ENCODE measurements around the gene MST1. TPM values are rescaled to one million over a fixed set of nuclear protein-coding genes. Genes with fewer than 3 reads are reported as not detected.
A peak's percentile ranks its signal among the peaks of the same experiment; 100 is the strongest.

The MST1 gene
- total and polyA plus RNA-seq, 9 of the 15 experiments (the other 6 are each of a cell fraction or from before 2014, with no cell fraction given): 0.08 to 1.8 (median 0.40) TPM

GRCh38 chr3:49723296-49723627 is 34.0 kb upstream of the MST1 start (continued):
- TF ChIP-seq CTCFL (IDR thresholded peaks at IDR 0.05; ENCODE audit: borderline replicate concordance, insufficient read depth, low read depth, low read length, poor library complexity, severe bottlenecking) (no peak), RAD51 (IDR thresholded peaks at IDR 0.05; ENCODE audit: borderline replicate concordance, low read depth) (peak; percentile 79), KLF6 (CRISPR knock-in tag; IDR thresholded peaks at IDR 0.05; ENCODE audit: borderline replicate concordance) (no peak), GABPB2 (CRISPR knock-in tag; conservative IDR thresholded peaks at IDR 0.05) (no peak), TOE1 (IDR thresholded peaks at IDR 0.05; ENCODE audit: borderline replicate concordance) (peak; percentile 82), TOE1 (CRISPR knock-in tag; IDR thresholded peaks at IDR 0.05; ENCODE audit: borderline replicate concordance, low read depth) (no peak), ZSCAN29 (IDR thresholded peaks at IDR 0.05) (no peak)

GRCh38 chr3:49722896-49723295 is 33.6 kb upstream of the MST1 start:
- intact Hi-C loops (cut with micrococcal nuclease): loop anchor here (5.0 kb wide), 1 partner anchor 114 kb away; no protein-coding TSS in a partner anchor
- WGBS (ENCODE audit: insufficient coverage, low coverage, missing lambda C conversion rate): 52% methylated on average over 5 of the region's 8 CpGs
- peak overlapping the region; percentile 95 to 100 for H3K9ac ChIP-seq (ENCODE audit: insufficient read depth in 1 of 2, low read depth in 2 of 2, low read length in 2 of 2)
- TF ChIP-seq ZNF134 (CRISPR knock-in tag; conservative IDR thresholded peaks at IDR 0.05): no peak
- TF ChIP-seq CEBPG (CRISPR knock-in tag; IDR thresholded peaks at IDR 0.05): no peak
- no peak for TF ChIP-seq CEBPG (tag; conservative IDR thresholded peaks at IDR 0.05 in 1 of 2, IDR thresholded peaks at IDR 0.05 in 1 of 2)
- no peak for TF ChIP-seq CHCHD3 (CRISPR knock-in tag; IDR thresholded peaks at IDR 0.05)
- no peak for TF ChIP-seq GABPB1 (CRISPR knock-in tag; IDR thresholded peaks at IDR 0.05)
- TF ChIP-seq E2F5 (CRISPR knock-in tag; IDR thresholded peaks at IDR 0.05): no peak
- no peak for TF ChIP-seq CBX8 (IDR thresholded peaks at IDR 0.05; ENCODE audit: borderline replicate concordance, extremely low read depth, low read depth, low read length, poor library complexity, severe bottlenecking)
- TF ChIP-seq RBM17 (IDR thresholded peaks at IDR 0.05; ENCODE audit: borderline replicate concordance, low read depth, low read length): no peak
- no peak for TF ChIP-seq ZNF780A (CRISPR knock-in tag; IDR thresholded peaks at IDR 0.05)
- TF ChIP-seq TEAD1 (CRISPR knock-in tag; IDR thresholded peaks at IDR 0.05): no peak
- TF ChIP-seq SRSF9 (IDR thresholded peaks at IDR 0.05; ENCODE audit: borderline replicate concordance, low read depth, low read length): no peak
- no peak for TF ChIP-seq POLR2H (tag; IDR thresholded peaks at IDR 0.05; ENCODE audit: low read depth)
- TF ChIP-seq TRIM28 (IDR thresholded peaks at IDR 0.05): no peak
- TF ChIP-seq ZNF444 (CRISPR knock-in tag; IDR thresholded peaks at IDR 0.05): no peak

More at GRCh38 chr3:49722896-49723295, 33.6 kb upstream of the MST1 start:
- POLR2A ChIA-PET: interaction anchor here (0.7 kb wide), 1 partner anchor 8 kb away, joined by 3 read pairs; no protein-coding TSS in a partner anchor
- no peaks in the 10 kb centered on the region for H3K9me3 ChIP-seq (replicated peaks; ENCODE audit: control insufficient read depth, insufficient read depth, low read depth, low read length)
- H3K27me3 ChIP-seq (ENCODE audit: control insufficient read depth in 2 of 2, insufficient read depth in 2 of 2, low read length in 2 of 2): no peaks in the 10 kb centered on the region
- BruUV-seq (replicated peaks): no TSS peak
- DNase-seq (ENCODE audit: extremely low read depth in 1 of 4, low spot score in 3 of 4): no peak
- H3K79me2 ChIP-seq (ENCODE audit: control insufficient read depth, insufficient read depth, low read length): peaks cover 12% of the 10 kb centered on the region
- in situ Hi-C loops (cut with MboI): no loop called here
- no peak for ATAC-seq
- no peak for FAIRE-seq
- peak overlapping the region; percentile 90; the same call in 2 of the 3 replicates for H3K27ac ChIP-seq (ENCODE audit: extremely low read depth, low read depth, low read length)
- CTCF ChIA-PET (ENCODE audit: low intra/inter-chr PET ratio): no interaction called here
- H4K20me1 ChIP-seq (replicated peaks; ENCODE audit: control insufficient read depth, insufficient read depth, low read length): 0 out of 2 replicates have a peak, but pooled peaks cover 3% of the 10 kb centered on the region
- H3K4me2 ChIP-seq (ENCODE audit: insufficient read depth, low read length): peak overlapping the region; percentile 93
- peaks cover 2 to 41% of the 10 kb centered on the region in 2 experiments; a peak in 4 of 5 replicates for H3K4me1 ChIP-seq (replicated peaks in 1 of 2; ENCODE audit: control insufficient read depth in 2 of 2, insufficient read depth in 2 of 2, low read length in 2 of 2)
- H2AFZ ChIP-seq (ENCODE audit: low read depth, low read length): no peak overlapping the region
- H3K9me1 ChIP-seq (ENCODE audit: control insufficient read depth, insufficient read depth, low read length): no peaks in the 10 kb centered on the region
- H3K36me3 ChIP-seq (ENCODE audit: control insufficient read depth, insufficient read depth, low read length): peaks cover 67% of the 10 kb centered on the region; the same call in 2 of the 3 replicates
- peak overlapping the region; percentile 99 for H3K4me3 ChIP-seq
